ENCODE results near the gene TEKTIP1. TPM values are rescaled to one million over a fixed set of nuclear protein-coding genes. Genes with fewer than 3 reads are reported as not detected.

TEKTIP1 gene
- total and polyA plus RNA-seq, 9 of the 15 experiments (the other 6 are each of a cell fraction or from before 2014, with no cell fraction given): 0.66 TPM; not detected in 8

GRCh38 chr19:3518255-3518654 lies 20.7 kb upstream of the TEKTIP1 start:
- Histone ChIP-seq H4K20me1 (replicated peaks; ENCODE audit: control insufficient read depth, insufficient read depth, low read length) (peaks cover 28% of the 10 kb centered on the region), H3K4me2 (ENCODE audit: insufficient read depth, low read length) (no peak overlapping the region), H3K79me2 (ENCODE audit: control insufficient read depth, insufficient read depth, low read length) (peaks cover 76% of the 10 kb centered on the region), H3K9me3 (replicated peaks; ENCODE audit: control insufficient read depth, insufficient read depth, low read depth, low read length) (no peaks in the 10 kb centered on the region), H3K4me3 (no peak overlapping the region), H2AFZ (ENCODE audit: low read depth, low read length) (no peak overlapping the region), H3K36me3 (ENCODE audit: control insufficient read depth, insufficient read depth, low read length) (peaks cover 23% of the 10 kb centered on the region; the same call in 1 of the 3 replicates), H3K9me1 (ENCODE audit: control insufficient read depth, insufficient read depth, low read length) (peaks cover 4% of the 10 kb centered on the region), H3K9ac (ENCODE audit: insufficient read depth in 1 of 2, low read depth in 2 of 2, low read length in 2 of 2) (no peak overlapping the region; a peak in 1 of 4 replicates), H3K27me3 (ENCODE audit: control insufficient read depth in 2 of 2, insufficient read depth in 2 of 2, low read length in 2 of 2) (no peaks in the 10 kb centered on the region), H3K27ac (ENCODE audit: extremely low read depth, low read depth, low read length) (no peak overlapping the region), H3K4me1 (replicated peaks in 1 of 2; ENCODE audit: control insufficient read depth in 2 of 2, insufficient read depth in 2 of 2, low read length in 2 of 2) (peaks cover 19 to 76% of the 10 kb centered on the region in 2 experiments)
- 81% methylated on average over 10 of the region's 10 CpGs for WGBS (ENCODE audit: insufficient coverage, low coverage, missing lambda C conversion rate)
- no peak for DNase-seq (ENCODE audit: extremely low read depth in 1 of 4, low spot score in 3 of 4)
- in situ Hi-C loops (cut with MboI) (no loop called here), intact Hi-C loops (cut with micrococcal nuclease) (no loop called here)
- no peak for FAIRE-seq
- TF ChIP-seq JUNB (CRISPR knock-in tag; conservative IDR thresholded peaks at IDR 0.05) (no peak), ZNF449 (CRISPR knock-in tag; IDR thresholded peaks at IDR 0.05) (no peak), ZNF57 (CRISPR knock-in tag; IDR thresholded peaks at IDR 0.05) (no peak), ZNF146 (CRISPR knock-in tag; IDR thresholded peaks at IDR 0.05; ENCODE audit: unreplicated experiment) (no peak), CBFB (CRISPR knock-in tag; IDR thresholded peaks at IDR 0.05) (no peak), ZNF165 (CRISPR knock-in tag; IDR thresholded peaks at IDR 0.05; ENCODE audit: borderline replicate concordance) (no peak), NR3C1 (CRISPR knock-in tag; IDR thresholded peaks at IDR 0.05) (no peak), ZNF592 (IDR thresholded peaks at IDR 0.05) (no peak), CHD4 (IDR thresholded peaks at IDR 0.05; ENCODE audit: insufficient read depth, insufficient replicate concordance, low read depth, low read length, poor library complexity, severe bottlenecking) (no peak)
- ATAC-seq: no peak
- no TSS peak for BruUV-seq (replicated peaks)
- CTCF ChIA-PET (ENCODE audit: low intra/inter-chr PET ratio): no interaction called here
- POLR2A ChIA-PET: interaction anchor here (0.6 to 1.7 kb wide), 3 partner anchors 9 to 59 kb away, joined by 3 to 9 read pairs (median 4); partner anchors contain the start of gene DOHH

Measured in K562 (cell line).